Thyroid gland (tissue), 4 donors: ENCODE results near the gene NT5DC1.

Source experiments
- CTCF ChIP-seq, 6 experiments: fragments of 200-600 bp in 3 of 6; fragments of 450-650 bp in 3 of 6; sonication (generic) in 3 of 6; IDR thresholded peaks; one replicate each; pipeline ENCODE4 v1.5.1; 2016 to 2019; ENCODE audit warnings: antibody characterized with exemption in 6 of 6, mild to moderate bottlenecking in 2 of 6, inconsistent platforms in 1 of 6, moderate library complexity in 1 of 6
- POLR2A ChIP-seq, 2 donors: fragments of 450-650 bp; IDR thresholded peaks; one replicate each; pipeline ENCODE4 v1.6.1; 2017; ENCODE audit warnings: antibody characterized with exemption in 2 of 2, mild to moderate bottlenecking in 2 of 2, moderate library complexity in 1 of 2

DNA sequence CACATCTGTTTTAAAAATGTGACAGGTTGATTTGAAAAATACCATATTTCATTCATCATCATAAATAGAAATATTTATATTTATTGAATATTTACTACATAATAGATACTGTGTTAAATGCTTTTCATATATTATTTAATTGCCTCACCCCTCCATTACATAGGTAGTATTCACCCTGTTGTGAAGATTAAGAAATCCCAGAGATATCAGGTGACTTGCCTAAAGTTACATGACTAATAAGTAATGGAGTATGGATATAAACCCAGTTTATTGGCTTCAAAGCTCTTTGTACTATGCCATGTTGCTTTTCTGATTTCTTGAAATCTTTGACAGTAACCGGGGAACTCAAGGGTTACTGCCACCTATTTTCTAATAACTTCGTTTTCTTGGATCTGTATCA, 189.2 kb downstream of the NT5DC1 start:
- TF ChIP-seq POLR2A (IDR thresholded peaks at IDR 0.05) (no peak), CTCF (IDR thresholded peaks at IDR 0.05) (no peak)
